Caco-2 (cell line): ENCODE measurements around the gene ECE1. TPM values are rescaled to one million over a fixed set of nuclear protein-coding genes. Genes with fewer than 3 reads are reported as not detected.
"Not testable (repeated sequence)": the region's sequence is repeated elsewhere in the genome, so short reads cannot be mapped to it uniquely, and the experiment has no call there.

Experiments
- BruUV-seq: library from RNA; stranded (reverse); fragments of 400-500 nt; replicated peaks from 2 replicates; lab custom pipeline; 2021; lab: Mats Ljungman, UMichigan
- CTCF ChIA-PET: fragments of 300-600 bp; sonication (Branson Sonifier 250); formaldehyde crosslinking; loops from one replicate; lab custom pipeline; 2022; ENCODE audit warnings: antibody characterized with exemption; lab: Charles Lee
- POLR2A ChIA-PET: fragments of 300-600 bp; sonication (Branson Sonifier 250); formaldehyde crosslinking; loops from one replicate; lab custom pipeline; 2022; ENCODE audit warnings: antibody characterized with exemption; lab: Charles Lee
- DNase-seq, 2 experiments: peaks; one replicate each; pipeline versions ENCODE4 v3.0.0 to v3.0.0-alpha.2; 2020 to 2022
- H3K27me3 ChIP-seq: replicated peaks from 2 replicates; pipeline ENCODE4 v1.6.0; 2011; ENCODE audit warnings: low read length; ENCODE audit not compliant: control insufficient read depth, insufficient read depth
- H3K36me3 ChIP-seq: 2 replicates; pipeline ENCODE4 v1.5.1; 2011; ENCODE audit warnings: low read length; ENCODE audit not compliant: control insufficient read depth, insufficient read depth
- H3K4me1 ChIP-seq: fragments of 250-450 bp; sonication (Bioruptor Pico); 2 replicates; pipeline ENCODE4 v1.5.1; 2020; ENCODE audit warnings: mild to moderate bottlenecking
- H3K4me3 ChIP-seq: 2 replicates; pipeline ENCODE4 v1.5.1; 2011; ENCODE audit warnings: low read depth, mild to moderate bottlenecking, control low read depth, low read length
- H3K9me3 ChIP-seq: fragments of 250-450 bp; sonication (Bioruptor Pico); 2 replicates; pipeline ENCODE4 v1.5.1; 2020; ENCODE audit warnings: mild to moderate bottlenecking, moderate library complexity
- H3K27ac Mint-ChIP-seq: one replicate; pipeline ENCODE4 v1.8.0; 2022; ENCODE audit warnings: mixed read lengths; ENCODE audit not compliant: unreplicated experiment
- H3K27me3 Mint-ChIP-seq: one replicate; pipeline ENCODE4 v1.8.0; 2022; ENCODE audit warnings: mixed read lengths; ENCODE audit not compliant: insufficient read depth, unreplicated experiment
- H3K36me3 Mint-ChIP-seq: one replicate; pipeline ENCODE4 v1.8.0; 2022; ENCODE audit warnings: mild to moderate bottlenecking, mixed read lengths; ENCODE audit not compliant: insufficient read depth, unreplicated experiment
- H3K4me1 Mint-ChIP-seq: one replicate; pipeline ENCODE4 v1.8.0; 2022; ENCODE audit warnings: low read depth, mixed read lengths; ENCODE audit not compliant: unreplicated experiment
- H3K4me3 Mint-ChIP-seq: one replicate; pipeline ENCODE4 v1.8.0; 2022; ENCODE audit warnings: mild to moderate bottlenecking, moderate library complexity, mixed read lengths; ENCODE audit not compliant: unreplicated experiment
- H3K9me3 Mint-ChIP-seq: one replicate; pipeline ENCODE4 v1.8.0; 2022; ENCODE audit warnings: mixed read lengths; ENCODE audit not compliant: unreplicated experiment
- intact Hi-C: fragments of 100-400 bp; cut with micrococcal nuclease; formaldehyde crosslinking; loops from one replicate; pipeline ENCODE4 v1.10.0; 2022; ENCODE audit not compliant: unreplicated experiment
- total RNA-seq: library from RNA; stranded (reverse); gene quantifications from 2 replicates; pipeline ENCODE4 v1.2.3, GENCODE V29; 2022
- TF ChIP-seq, protein P1 (sequence below), 2 experiments: fragments of 200-600 bp in 1 of 2; IDR thresholded peaks; 1 replicate in 1 of 2; 2 replicates in 1 of 2; pipeline versions ENCODE4 v1.5.1 to v1.8.0; 2011 to 2022; ENCODE audit warnings: antibody characterized with exemption in 1 of 2, control low read depth in 1 of 2, inconsistent platforms in 1 of 2, low read depth in 1 of 2, low read length in 1 of 2, mild to moderate bottlenecking in 1 of 2, moderate library complexity in 1 of 2; ENCODE audit not compliant: insufficient read depth in 1 of 2, severe bottlenecking in 1 of 2, unreplicated experiment in 1 of 2

ECE1 gene
- total RNA-seq, 1 experiment from 2014 or later = 50.2 TPM

DNA sequence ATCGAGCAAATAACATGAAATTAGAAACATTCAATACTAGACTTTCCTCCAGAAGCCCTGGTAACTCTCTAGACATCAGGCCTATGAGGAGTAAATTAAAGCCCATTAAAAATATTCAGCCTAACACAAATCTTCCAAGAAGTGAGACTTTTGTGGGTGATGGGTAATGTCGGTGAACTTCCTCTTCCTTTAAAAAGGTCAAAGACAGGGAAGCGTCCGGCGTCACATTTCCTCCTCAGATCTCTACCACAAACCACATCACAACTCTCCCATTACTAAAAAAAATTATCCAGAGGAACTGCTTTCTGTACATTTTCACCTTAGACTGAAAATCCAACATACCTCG, 115.0 kb downstream of the ECE1 start:
- TSS peak; percentile 63 for BruUV-seq
- no peaks in the 10 kb centered on the region for H3K9me3 Mint-ChIP-seq
- Histone ChIP-seq H3K27me3 (no peaks in the 10 kb centered on the region), H3K4me1 (peaks cover 13% of the 10 kb centered on the region), H3K9me3 (no peaks in the 10 kb centered on the region), H3K36me3 (no peaks in the 10 kb centered on the region), H3K4me3 (peak overlapping the region; percentile 65)
- POLR2A ChIA-PET = interaction anchor here (0.6 kb wide), 1 partner anchor 17 kb away, joined by 3 read pairs; no protein-coding TSS in a partner anchor
- TF ChIP-seq, protein P1, sequence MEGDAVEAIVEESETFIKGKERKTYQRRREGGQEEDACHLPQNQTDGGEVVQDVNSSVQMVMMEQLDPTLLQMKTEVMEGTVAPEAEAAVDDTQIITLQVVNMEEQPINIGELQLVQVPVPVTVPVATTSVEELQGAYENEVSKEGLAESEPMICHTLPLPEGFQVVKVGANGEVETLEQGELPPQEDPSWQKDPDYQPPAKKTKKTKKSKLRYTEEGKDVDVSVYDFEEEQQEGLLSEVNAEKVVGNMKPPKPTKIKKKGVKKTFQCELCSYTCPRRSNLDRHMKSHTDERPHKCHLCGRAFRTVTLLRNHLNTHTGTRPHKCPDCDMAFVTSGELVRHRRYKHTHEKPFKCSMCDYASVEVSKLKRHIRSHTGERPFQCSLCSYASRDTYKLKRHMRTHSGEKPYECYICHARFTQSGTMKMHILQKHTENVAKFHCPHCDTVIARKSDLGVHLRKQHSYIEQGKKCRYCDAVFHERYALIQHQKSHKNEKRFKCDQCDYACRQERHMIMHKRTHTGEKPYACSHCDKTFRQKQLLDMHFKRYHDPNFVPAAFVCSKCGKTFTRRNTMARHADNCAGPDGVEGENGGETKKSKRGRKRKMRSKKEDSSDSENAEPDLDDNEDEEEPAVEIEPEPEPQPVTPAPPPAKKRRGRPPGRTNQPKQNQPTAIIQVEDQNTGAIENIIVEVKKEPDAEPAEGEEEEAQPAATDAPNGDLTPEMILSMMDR (IDR thresholded peaks at IDR 0.05; ENCODE audit: insufficient read depth in 1 of 2, low read depth in 1 of 2, low read length in 1 of 2, severe bottlenecking in 1 of 2, unreplicated experiment in 1 of 2) = no peak
- H3K4me1 Mint-ChIP-seq = peaks cover 17% of the 10 kb centered on the region
- DNase-seq = no peak
- intact Hi-C loops = loop anchor here (10.0 kb wide), 1 partner anchor 390 kb away; the partner anchor contains the start of gene HP1BP3
- CTCF ChIA-PET = interaction anchor here (0.7 kb wide), 1 partner anchor 478 kb away, joined by 3 read pairs; no protein-coding TSS in a partner anchor
- peak overlapping the region; percentile 90 for H3K4me3 Mint-ChIP-seq
- peaks cover 28% of the 10 kb centered on the region for H3K36me3 Mint-ChIP-seq
- peak overlapping the region; percentile 93 for H3K27ac Mint-ChIP-seq
- H3K27me3 Mint-ChIP-seq = no peaks in the 10 kb centered on the region

DNA sequence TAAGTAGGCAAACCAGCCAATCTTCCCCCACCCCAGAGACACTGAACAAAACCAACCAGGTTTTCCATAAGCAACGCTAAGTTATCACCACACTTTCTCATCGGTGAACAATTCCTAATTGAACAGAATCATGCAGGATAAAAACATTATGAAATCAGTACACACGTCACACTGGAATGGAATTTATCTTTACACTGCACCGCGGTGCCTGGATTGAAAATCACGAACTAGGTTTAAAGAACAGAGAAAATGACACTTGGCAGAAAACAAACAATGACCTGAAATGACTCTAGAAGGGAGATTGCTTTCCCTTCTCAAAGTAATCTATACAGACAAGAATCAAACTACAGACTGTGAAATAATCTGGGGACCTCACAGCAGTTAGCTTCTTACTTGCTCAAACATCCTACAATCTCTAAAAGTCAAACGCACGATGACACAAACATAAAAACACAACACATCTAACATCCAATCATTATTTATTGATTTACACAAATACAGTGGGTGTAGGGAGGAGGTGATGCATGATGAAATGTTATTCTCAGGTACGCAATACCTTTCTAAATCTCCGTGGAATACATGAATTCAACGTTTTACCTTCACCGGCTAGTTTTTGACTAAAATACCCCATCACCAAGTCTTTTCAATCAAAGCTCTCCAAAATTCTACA, 115.5 kb downstream of the ECE1 start:
- Histone ChIP-seq H3K4me1 (peaks cover 13% of the 10 kb centered on the region), H3K4me3 (peak overlapping the region; percentile 65), H3K27me3 (no peaks in the 10 kb centered on the region), H3K36me3 (no peaks in the 10 kb centered on the region), H3K9me3 (no peaks in the 10 kb centered on the region)
- peak overlapping the region; percentile 90 for H3K4me3 Mint-ChIP-seq
- H3K4me1 Mint-ChIP-seq = peaks cover 17% of the 10 kb centered on the region
- TF ChIP-seq, protein P1 (IDR thresholded peaks at IDR 0.05; ENCODE audit: insufficient read depth in 1 of 2, low read depth in 1 of 2, low read length in 1 of 2, severe bottlenecking in 1 of 2, unreplicated experiment in 1 of 2) = no peak
- ChIA-PET POLR2A (interaction anchor here (0.6 kb wide), 1 partner anchor 18 kb away, joined by 3 read pairs; no protein-coding TSS in a partner anchor), CTCF (no interaction called here)
- no peak for DNase-seq
- peak overlapping the region; percentile 93 for H3K27ac Mint-ChIP-seq
- peaks cover 30% of the 10 kb centered on the region for H3K36me3 Mint-ChIP-seq
- BruUV-seq = no TSS peak
- no peaks in the 10 kb centered on the region for H3K9me3 Mint-ChIP-seq
- intact Hi-C loops = loop anchor here (10.0 kb wide), 1 partner anchor 390 kb away; the partner anchor contains the start of gene HP1BP3
- H3K27me3 Mint-ChIP-seq = no peaks in the 10 kb centered on the region

- intact Hi-C loops = loop anchor here (10.0 kb wide), 1 partner anchor 389 kb away; the partner anchor contains the start of gene HP1BP3
- H3K4me3 ChIP-seq = no peak overlapping the region; the same call in 1 of the 2 replicates
- H3K27me3 ChIP-seq = no peaks in the 10 kb centered on the region
- Mint-ChIP-seq H3K27me3 (no peaks in the 10 kb centered on the region), H3K36me3 (peaks cover 30% of the 10 kb centered on the region), H3K4me3 (peak overlapping the region; percentile 90), H3K4me1 (peaks cover 17% of the 10 kb centered on the region), H3K27ac (peak overlapping the region; percentile 93), H3K9me3 (no peaks in the 10 kb centered on the region)
- CTCF ChIA-PET = no interaction called here
- no peak for DNase-seq
- no peaks in the 10 kb centered on the region for H3K9me3 ChIP-seq
- H3K36me3 ChIP-seq = no peaks in the 10 kb centered on the region
- no TSS peak for BruUV-seq
- H3K4me1 ChIP-seq = peaks cover 13% of the 10 kb centered on the region
- POLR2A ChIA-PET = no interaction called here
- TF ChIP-seq, protein P1 (IDR thresholded peaks at IDR 0.05; ENCODE audit: insufficient read depth in 1 of 2, low read depth in 1 of 2, low read length in 1 of 2, severe bottlenecking in 1 of 2, unreplicated experiment in 1 of 2) = no peak
Observed at GRCh38 chr1:21174230-21174629, 116.0 kb downstream of the ECE1 start.

DNA sequence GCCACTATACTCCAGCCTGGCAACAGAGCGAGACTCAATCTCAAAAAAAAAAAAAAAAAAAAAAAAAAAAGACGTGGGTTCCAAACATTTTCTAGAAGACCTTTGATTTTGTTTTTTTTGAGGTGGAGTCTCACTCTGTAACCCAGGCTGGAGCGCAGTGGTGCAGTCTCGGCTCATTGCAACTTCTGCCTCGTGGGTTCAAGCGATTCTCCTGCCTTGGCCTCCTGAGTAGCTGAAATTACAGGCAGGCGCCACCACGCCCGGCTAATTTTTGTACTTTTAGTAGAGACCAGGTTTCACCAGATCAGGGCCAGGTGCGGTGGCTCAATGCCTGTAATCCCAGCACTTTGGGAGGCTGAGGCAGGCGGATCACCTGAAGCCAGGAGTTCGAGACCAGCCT, 117.2 kb downstream of the ECE1 start:
- Mint-ChIP-seq H3K4me1 (peaks cover 17% of the 10 kb centered on the region), H3K36me3 (peaks cover 30% of the 10 kb centered on the region)
- H3K27ac Mint-ChIP-seq, H3K4me3 ChIP-seq, H3K27me3 Mint-ChIP-seq, H3K36me3 ChIP-seq, H3K9me3 ChIP-seq, H3K9me3 Mint-ChIP-seq, H3K27me3 ChIP-seq, BruUV-seq, POLR2A ChIA-PET, CTCF ChIA-PET, H3K4me3 Mint-ChIP-seq, DNase-seq: not testable (repeated sequence)
- intact Hi-C loops = loop anchor here (10.0 kb wide), 1 partner anchor 388 kb away; the partner anchor contains the start of gene HP1BP3
- peaks cover 13% of the 10 kb centered on the region for H3K4me1 ChIP-seq
